Measurements from ENCODE around the gene KCNIP4. TPM values are rescaled to one million over a fixed set of nuclear protein-coding genes. Genes with fewer than 3 reads are reported as not detected.

The KCNIP4 gene
- total and polyA plus RNA-seq, 2 experiments from 2014 or later, result 0.14 to 0.63 TPM

GRCh38 chr4:21775703-21776102 is 172.9 kb downstream of the KCNIP4 start (continued):
- TF ChIP-seq REST (IDR thresholded peaks at IDR 0.05; ENCODE audit: unreplicated experiment) (no peak), ZNF331 (CRISPR knock-in tag; IDR thresholded peaks at IDR 0.05; ENCODE audit: low read depth) (no peak), ETS1 (IDR thresholded peaks at IDR 0.05) (no peak), CTCF (conservative IDR thresholded peaks at IDR 0.05; ENCODE audit: low read depth in 2 of 2) (no peak), NANOG (IDR thresholded peaks at IDR 0.05; ENCODE audit: borderline replicate concordance) (no peak), EZH2 (IDR thresholded peaks at IDR 0.05; ENCODE audit: low read depth, unreplicated experiment) (no peak)

GRCh38 chr4:21769404-21770147 is 179.0 kb downstream of the KCNIP4 start:
- H3K79me2 ChIP-seq (replicated peaks; ENCODE audit: insufficient read depth), result no peaks in the 10 kb centered on the region
- Mint-ChIP-seq H3K9me3 (0 out of 3 replicates have a peak, but pooled peaks cover 3% of the 10 kb centered on the region), H3K4me3 (no peak overlapping the region), H3K27me3 (ENCODE audit: insufficient read depth, low read depth, poor library complexity) (no peaks in the 10 kb centered on the region), H3K4me1 (peaks cover 17% of the 10 kb centered on the region), H3K36me3 (ENCODE audit: low read depth) (no peaks in the 10 kb centered on the region; the same call in 2 of the 3 replicates), H3K27ac (no peak overlapping the region)
- H3K36me3 ChIP-seq (ENCODE audit: insufficient read depth), result no peaks in the 10 kb centered on the region
- peaks cover 2% of the 10 kb centered on the region for H3K9me2 ChIP-seq (ENCODE audit: insufficient read depth)
- ATAC-seq, result no peak
- no peak overlapping the region for H3K4me3 ChIP-seq
- H3K4me2 ChIP-seq, result no peak overlapping the region
- no peaks in the 10 kb centered on the region for H4K20me1 ChIP-seq (replicated peaks; ENCODE audit: insufficient read depth)
- H3K27me3 ChIP-seq (ENCODE audit: insufficient read depth), result no peaks in the 10 kb centered on the region
- H3K27ac ChIP-seq (ENCODE audit: low read depth), result no peak overlapping the region
- TF ChIP-seq REST (IDR thresholded peaks at IDR 0.05; ENCODE audit: unreplicated experiment), result no peak
- TF ChIP-seq EZH2 (IDR thresholded peaks at IDR 0.05; ENCODE audit: low read depth, unreplicated experiment), result no peak
- no peak for TF ChIP-seq JUNB (IDR thresholded peaks at IDR 0.05; ENCODE audit: unreplicated experiment)
- no peak overlapping the region for H2AFZ ChIP-seq
- no peak for DNase-seq (ENCODE audit: low spot score)
- peaks cover 11% of the 10 kb centered on the region for H3K4me1 ChIP-seq (ENCODE audit: insufficient read depth)
- H3F3A ChIP-seq (replicated peaks; ENCODE audit: low read depth), result no peaks in the 10 kb centered on the region
